IPS DF 6.9 (cell line): ENCODE data around the gene F13B.
"Not testable (repeated sequence)": the region's sequence is repeated elsewhere in the genome, so short reads cannot be mapped to it uniquely, and the experiment has no call there.

Experiments used
- DNase-seq: peaks from one replicate; pipeline ENCODE4 v3.0.0-alpha.2; 2013; ENCODE audit warnings: low read depth, low spot score
- H3K27ac ChIP-seq: one replicate; pipeline ENCODE4 v1.5.1; 2013; ENCODE audit warnings: low read length, control low read depth
- H3K27me3 ChIP-seq: 2 replicates; pipeline ENCODE4 v1.6.1; 2013; ENCODE audit warnings: mild to moderate bottlenecking, low read length; ENCODE audit not compliant: control insufficient read depth, insufficient read depth
- H3K36me3 ChIP-seq: 2 replicates; pipeline ENCODE4 v1.6.1; 2013; ENCODE audit warnings: low read length; ENCODE audit not compliant: control insufficient read depth, insufficient read depth
- H3K4me1 ChIP-seq: 2 replicates; pipeline ENCODE4 v1.6.1; 2013; ENCODE audit warnings: low read length; ENCODE audit not compliant: control insufficient read depth, insufficient read depth
- H3K4me3 ChIP-seq: 2 replicates; pipeline ENCODE4 v1.5.1; 2013; ENCODE audit warnings: mild to moderate bottlenecking, low read length
- H3K9me3 ChIP-seq: 2 replicates; pipeline ENCODE4 v1.6.1; 2013; ENCODE audit warnings: low read length, inconsistent platforms; ENCODE audit not compliant: control insufficient read depth, insufficient read depth
- WGBS: extraction: QIAGEN DNeasy Blood & Tissue Kit; methylation state at CpG from one replicate; pipeline ENCODE4 v1.1.7; 2013; ENCODE audit warnings: mixed read lengths, missing lambda C conversion rate; ENCODE audit not compliant: insufficient read length, insufficient coverage; 5-methylcytosine and 5-hydroxymethylcytosine counted together

The F13B gene

DNA sequence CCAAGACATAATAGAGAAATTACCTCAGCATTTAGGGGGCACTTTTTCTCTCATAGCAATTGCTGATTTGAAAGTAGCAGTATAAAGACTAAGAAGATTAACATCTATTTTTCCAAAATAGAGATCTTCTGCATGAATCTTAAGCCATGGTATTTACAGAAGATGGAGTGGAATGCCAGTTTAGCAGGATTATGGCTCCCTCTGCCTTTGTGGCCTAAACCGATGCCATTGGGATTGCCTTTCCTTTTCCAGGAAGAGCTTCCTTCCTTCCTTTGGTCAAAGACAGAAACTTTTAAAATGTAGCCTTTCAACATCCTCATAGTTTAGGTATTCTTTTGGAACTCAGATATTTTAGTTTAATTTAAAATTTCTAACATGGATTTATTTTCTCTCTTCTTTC lies 50.3 kb downstream of the F13B start:
- Histone ChIP-seq H3K9me3 (no peaks in the 10 kb centered on the region), H3K27me3 (no peaks in the 10 kb centered on the region), H3K27ac (no peak overlapping the region), H3K36me3 (no peaks in the 10 kb centered on the region), H3K4me1 (no peaks in the 10 kb centered on the region), H3K4me3 (no peak overlapping the region)
- no peak for DNase-seq
- WGBS, result no CpG with 5 or more reads among the region's 1 CpG

DNA sequence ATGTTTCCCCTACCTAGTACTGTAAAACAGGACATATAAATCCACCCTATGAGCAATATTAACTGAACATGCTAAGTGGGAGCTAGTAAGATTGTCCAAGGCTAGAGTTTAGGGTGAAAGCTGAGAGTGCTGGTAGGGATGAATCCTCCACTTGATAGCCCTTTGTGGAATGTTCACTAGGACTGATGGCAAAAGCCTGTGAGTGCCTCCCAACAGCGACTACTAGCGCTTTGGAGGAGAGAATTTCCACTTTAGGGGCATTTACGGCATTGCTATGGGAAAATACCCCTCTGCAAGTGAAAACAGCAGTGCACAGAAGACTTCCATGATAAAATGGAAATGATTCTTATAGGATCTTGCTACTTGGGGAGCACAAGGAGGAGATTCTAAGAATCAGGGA lies 53.8 kb downstream of the F13B start:
- Histone ChIP-seq H3K4me3 (no peak overlapping the region), H3K27ac (no peak overlapping the region), H3K4me1 (no peaks in the 10 kb centered on the region), H3K9me3 (no peaks in the 10 kb centered on the region), H3K36me3 (no peaks in the 10 kb centered on the region), H3K27me3 (no peaks in the 10 kb centered on the region)
- no peak for DNase-seq
- WGBS, result no CpG with 5 or more reads among the region's 3 CpGs

DNA sequence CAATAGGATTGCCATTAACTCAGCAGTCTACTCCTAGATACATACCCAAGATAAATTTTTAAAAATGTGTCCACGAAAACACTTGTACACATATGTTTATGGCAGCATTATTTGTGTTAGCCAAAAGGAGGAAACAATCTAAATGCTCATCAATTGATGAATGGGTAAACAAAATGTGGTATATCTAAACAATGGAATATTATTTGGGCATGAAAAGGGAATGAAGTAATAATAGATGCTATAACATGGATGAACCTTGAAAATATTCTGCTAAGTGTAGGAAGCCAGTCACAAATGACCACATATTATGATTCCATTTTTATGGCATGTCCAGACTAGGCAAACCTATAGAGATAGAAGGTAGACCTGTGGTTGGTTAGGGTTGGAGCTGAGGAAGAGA lies 55.4 kb downstream of the F13B start:
- Histone ChIP-seq H3K4me1 (no peaks in the 10 kb centered on the region), H3K9me3 (no peaks in the 10 kb centered on the region), H3K27me3 (no peaks in the 10 kb centered on the region), H3K36me3 (no peaks in the 10 kb centered on the region), H3K27ac (no peak overlapping the region), H3K4me3 (no peak overlapping the region)
- WGBS, result no CpG with 5 or more reads among the region's 1 CpG
- DNase-seq, result no peak

DNA sequence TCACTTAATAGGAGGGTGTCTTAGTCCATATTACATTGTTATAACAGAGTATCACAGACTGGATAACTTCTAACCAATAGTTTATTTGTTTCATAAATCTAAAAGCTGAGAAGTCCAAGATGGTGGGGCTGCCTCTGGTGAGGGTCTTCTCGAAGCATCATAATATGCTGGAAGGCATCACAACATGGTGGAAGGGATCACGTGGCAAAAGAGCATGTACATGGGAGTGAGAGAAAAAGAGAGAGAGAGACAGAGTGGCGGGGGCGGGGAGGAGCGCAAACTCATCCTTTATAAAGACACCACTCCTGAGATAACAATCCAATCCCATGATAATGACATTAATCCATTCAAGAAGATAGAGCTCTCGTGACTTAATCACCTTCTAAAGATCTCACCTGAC lies 58.2 kb downstream of the F13B start:
- DNase-seq, result no peak
- Histone ChIP-seq H3K9me3 (no peaks in the 10 kb centered on the region), H3K4me1 (no peaks in the 10 kb centered on the region), H3K4me3 (no peak overlapping the region), H3K36me3 (no peaks in the 10 kb centered on the region), H3K27me3 (no peaks in the 10 kb centered on the region), H3K27ac (no peak overlapping the region)
- no CpG with 5 or more reads among the region's 6 CpGs for WGBS

DNA sequence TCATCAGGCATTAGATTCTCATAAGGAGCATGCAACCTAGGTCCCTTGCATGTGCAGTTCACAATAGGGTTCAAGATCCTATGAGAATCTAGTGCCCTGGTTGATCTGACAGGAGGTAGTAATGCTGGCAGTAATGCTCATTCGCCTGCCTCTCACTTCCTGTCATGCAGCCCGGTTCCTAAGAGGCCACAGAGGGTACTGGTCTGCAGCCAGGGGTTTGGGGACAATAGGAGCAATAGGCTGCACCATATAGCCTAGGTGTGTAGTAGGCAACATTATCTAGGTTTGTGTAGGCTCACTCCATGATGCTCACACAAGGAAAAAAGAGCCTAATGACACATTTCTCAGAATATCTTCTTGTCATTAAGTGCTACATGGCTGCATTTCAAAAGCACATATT lies 63.9 kb downstream of the F13B start:
- Histone ChIP-seq H3K4me1 (no peaks in the 10 kb centered on the region), H3K9me3 (no peaks in the 10 kb centered on the region), H3K36me3 (no peaks in the 10 kb centered on the region), H3K4me3 (no peak overlapping the region), H3K27me3 (no peaks in the 10 kb centered on the region), H3K27ac (no peak overlapping the region)
- WGBS, result no CpG with 5 or more reads among the region's 2 CpGs
- DNase-seq, result no peak

DNA sequence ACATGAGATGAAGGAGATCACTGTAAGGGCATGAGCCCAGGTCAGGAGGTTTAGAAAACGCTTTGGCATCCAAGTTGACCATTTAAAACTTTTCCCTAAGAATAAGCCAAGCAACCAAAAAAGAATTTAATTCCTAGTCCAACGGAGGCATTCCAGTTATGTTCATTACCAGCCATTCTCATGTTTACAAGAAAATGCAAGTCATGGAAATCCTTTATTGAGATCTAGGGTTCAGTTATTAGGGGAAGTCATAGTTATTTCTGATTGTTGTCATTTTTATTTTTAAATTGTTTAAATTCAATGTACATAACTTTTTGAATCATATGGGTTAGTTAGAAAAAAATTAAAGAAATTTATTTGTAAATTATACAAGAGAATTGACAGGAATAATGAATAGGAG lies 65.2 kb downstream of the F13B start:
- DNase-seq, result no peak
- Histone ChIP-seq H3K36me3 (no peaks in the 10 kb centered on the region), H3K4me1 (no peaks in the 10 kb centered on the region), H3K27ac (no peak overlapping the region), H3K4me3 (no peak overlapping the region), H3K27me3 (no peaks in the 10 kb centered on the region), H3K9me3 (no peaks in the 10 kb centered on the region)
- no CpG with 5 or more reads among the region's 2 CpGs for WGBS

DNA sequence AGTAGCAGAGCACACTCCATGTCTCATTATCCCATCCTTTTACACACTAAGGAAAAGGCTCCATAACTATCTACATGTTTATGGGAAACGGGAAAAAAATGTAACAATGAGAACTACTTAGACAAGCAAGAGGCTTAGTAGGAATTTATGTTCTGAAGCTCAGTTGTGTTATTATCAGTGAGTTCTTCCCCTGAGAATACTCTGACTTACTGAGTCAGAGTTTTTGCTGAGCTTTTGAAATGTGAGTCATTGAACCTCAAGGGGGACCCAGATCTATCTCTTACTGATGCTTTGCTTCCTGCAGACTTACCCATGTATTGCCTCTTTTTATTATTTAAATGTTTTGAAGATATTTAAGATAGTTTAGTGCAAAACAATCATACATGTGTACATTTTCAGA lies 69.6 kb downstream of the F13B start:
- Histone ChIP-seq H3K36me3 (no peaks in the 10 kb centered on the region), H3K27ac (no peak overlapping the region), H3K4me3 (no peak overlapping the region), H3K27me3 (no peaks in the 10 kb centered on the region), H3K9me3 (no peaks in the 10 kb centered on the region), H3K4me1 (no peaks in the 10 kb centered on the region)
- no peak for DNase-seq
- no CpG with 5 or more reads among the region's 1 CpG for WGBS

DNA sequence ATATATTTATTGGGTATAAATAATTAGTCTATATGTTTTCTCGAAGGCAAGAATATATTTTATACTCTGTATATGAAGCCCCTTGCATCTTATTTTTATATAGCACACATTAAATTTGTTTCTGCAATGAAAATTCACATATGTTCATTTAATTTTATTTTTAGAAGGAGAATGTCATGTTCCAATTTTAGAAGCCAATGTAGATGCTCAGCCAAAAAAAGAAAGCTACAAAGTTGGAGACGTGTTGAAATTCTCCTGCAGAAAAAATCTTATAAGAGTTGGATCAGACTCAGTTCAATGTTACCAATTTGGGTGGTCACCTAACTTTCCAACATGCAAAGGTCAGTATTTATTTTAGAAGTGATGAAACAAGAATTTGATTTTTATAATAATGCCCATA lies 73.1 kb downstream of the F13B start:
- H3K27me3 ChIP-seq, result no peaks in the 10 kb centered on the region
- no peak overlapping the region for H3K4me3 ChIP-seq
- no peaks in the 10 kb centered on the region for H3K36me3 ChIP-seq
- peaks cover 4% of the 10 kb centered on the region; the same call in 1 of the 2 replicates for H3K4me1 ChIP-seq
- H3K9me3 ChIP-seq, result no peaks in the 10 kb centered on the region
- no peak overlapping the region for H3K27ac ChIP-seq
- no CpG with 5 or more reads among the region's 2 CpGs for WGBS
- DNase-seq, result no peak

DNA sequence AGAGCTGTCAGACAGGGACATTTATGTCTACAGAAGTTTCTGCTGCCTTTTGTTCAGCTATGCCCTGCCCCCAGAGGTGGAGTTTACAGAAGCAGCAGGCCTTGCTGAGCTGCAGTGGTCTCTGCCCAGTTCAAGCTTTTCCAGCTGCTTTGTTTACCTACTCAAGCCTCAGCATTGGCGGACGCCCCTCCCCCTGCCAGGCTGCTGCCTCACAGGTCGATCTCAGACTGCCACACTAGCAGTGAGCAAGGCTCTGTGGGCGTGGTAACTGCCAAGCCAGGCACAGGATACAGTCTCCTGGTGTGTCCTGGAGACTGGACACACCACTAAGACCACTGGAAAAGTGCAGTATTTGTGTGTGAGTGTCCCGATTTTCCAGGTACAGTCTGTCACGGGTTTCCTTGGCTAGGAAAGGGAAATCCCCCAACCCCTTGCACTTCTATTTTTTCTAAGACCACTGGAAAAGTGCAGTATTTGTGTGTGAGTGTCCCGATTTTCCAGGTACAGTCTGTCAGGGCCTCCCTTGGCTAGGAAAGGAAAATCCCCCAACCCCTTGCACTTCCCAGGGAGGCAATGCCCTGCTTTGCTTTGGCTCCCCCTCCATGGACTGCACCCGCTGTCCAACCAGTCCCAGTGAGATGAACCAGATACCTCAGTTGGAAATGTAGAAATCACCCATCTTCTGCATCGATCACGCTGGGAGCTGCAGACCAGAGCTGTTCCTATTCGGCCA lies 75.0 kb downstream of the F13B start:
- H3K27me3 ChIP-seq, H3K36me3 ChIP-seq, H3K27ac ChIP-seq, H3K4me3 ChIP-seq, H3K9me3 ChIP-seq, H3K4me1 ChIP-seq: not testable (repeated sequence)
- DNase-seq, result peak; percentile 43
- WGBS, result no CpG with 5 or more reads among the region's 11 CpGs
